VCaP (cell line): Measurements from ENCODE around the gene SNU13.
"Not testable (repeated sequence)": the region's sequence is repeated elsewhere in the genome, so short reads cannot be mapped to it uniquely, and the experiment has no call there.

ENCODE experiments used
- H3K27ac ChIP-seq: fragments of 450-650 bp; 2 replicates; pipeline ENCODE4 v1.5.1; 2017
- CTCF ChIP-seq: fragments of 450-650 bp; conservative IDR thresholded peaks from 2 replicates; pipeline ENCODE4 v1.5.1; 2017; ENCODE audit warnings: mild to moderate bottlenecking, moderate library complexity

SNU13 gene

GRCh38 chr22:41638124-41638523 is 50.5 kb downstream of the SNU13 start:
- no peak for TF ChIP-seq CTCF
- H3K27ac ChIP-seq = no peak overlapping the region

DNA sequence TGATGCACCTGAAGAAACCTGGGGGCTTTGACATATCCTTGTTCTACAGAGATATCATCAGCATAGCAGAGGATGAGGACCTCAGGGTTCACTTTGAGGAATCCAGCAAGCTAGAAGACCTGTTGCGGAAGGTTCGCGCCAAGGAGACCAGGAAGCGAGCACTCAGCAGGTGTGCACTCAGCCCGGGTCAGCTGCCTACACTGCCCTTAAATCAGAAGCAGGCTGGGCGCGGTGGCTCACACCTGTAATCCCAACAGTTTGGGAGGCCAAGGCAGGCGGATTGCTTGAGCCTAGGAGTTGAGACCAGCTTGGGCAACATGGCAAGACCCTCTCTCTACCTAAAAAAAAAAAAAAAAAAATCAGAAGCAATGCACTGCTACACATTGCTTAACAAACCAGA is 51.0 kb downstream of the SNU13 start:
- not testable (repeated sequence) for H3K27ac ChIP-seq

GRCh38 chr22:41636467-41636866 is 52.2 kb downstream of the SNU13 start:
- TF ChIP-seq CTCF = no peak
- no peak overlapping the region for H3K27ac ChIP-seq

DNA sequence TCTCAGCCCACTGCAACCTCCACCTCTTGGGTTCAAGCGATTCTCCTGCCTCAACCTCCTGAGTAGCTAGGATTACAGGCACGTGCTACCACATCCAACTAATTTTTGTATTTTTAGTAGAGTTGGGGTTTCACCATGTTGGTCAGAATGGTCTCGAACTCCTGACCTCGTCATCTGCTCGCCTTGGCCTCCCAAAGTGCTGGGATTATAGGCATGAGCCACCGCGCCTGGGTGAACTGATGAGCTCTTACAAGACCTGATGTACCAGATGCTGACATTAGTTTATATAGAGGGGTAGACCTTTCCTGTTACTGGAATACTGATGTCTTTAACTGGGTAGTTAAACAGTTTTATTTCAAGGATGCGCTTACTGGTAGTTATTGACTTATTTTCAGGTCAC is 54.1 kb downstream of the SNU13 start:
- not testable (repeated sequence) for H3K27ac ChIP-seq

DNA sequence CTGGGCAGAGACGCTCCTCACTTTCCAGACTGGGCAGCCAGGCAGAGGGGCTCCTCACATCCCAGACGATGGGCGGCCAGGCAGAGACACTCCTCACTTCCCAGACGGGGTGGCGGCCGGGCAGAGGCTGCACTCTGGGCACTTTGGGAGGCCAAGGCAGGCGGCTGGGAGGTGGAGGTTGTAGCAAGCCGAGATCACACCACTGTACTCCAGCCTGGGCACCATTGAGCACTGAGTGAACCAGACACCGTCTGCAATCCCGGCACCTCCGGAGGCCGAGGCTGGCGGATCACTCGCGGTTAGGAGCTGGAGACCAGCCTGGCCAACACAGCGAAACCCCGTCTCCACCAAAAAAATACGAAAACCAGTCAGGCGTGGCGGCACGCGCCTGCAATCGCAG is 57.1 kb downstream of the SNU13 start:
- H3K27ac ChIP-seq = not testable (repeated sequence)

DNA sequence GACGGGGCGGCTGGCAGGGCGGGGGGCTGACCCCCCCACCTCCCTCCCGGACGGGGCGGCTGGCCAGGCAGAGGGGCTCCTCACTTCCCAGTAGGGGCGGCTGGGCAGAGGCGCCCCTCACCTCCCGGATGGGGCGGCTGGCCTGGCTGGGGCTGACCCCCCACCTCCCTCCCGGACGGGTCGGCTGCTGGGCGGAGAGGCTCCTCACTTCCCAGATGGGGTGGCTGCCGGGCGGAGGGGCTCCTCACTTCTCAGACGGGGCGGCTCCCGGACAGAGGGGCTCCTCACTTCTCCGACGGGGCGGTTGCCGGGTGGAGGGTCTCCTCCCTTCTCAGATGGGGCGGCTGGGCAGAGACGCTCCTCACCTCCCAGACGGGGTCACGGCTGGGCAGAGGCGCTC is 57.6 kb downstream of the SNU13 start:
- not testable (repeated sequence) for H3K27ac ChIP-seq

- no peak overlapping the region for H3K27ac ChIP-seq
Observed at GRCh38 chr22:41625577-41625976, 63.1 kb downstream of the SNU13 start.

More at GRCh38 chr22:41625577-41625976, 63.1 kb downstream of the SNU13 start:
- no peak for TF ChIP-seq CTCF
